Kidney (tissue), 14 donors: ENCODE data around the gene COL17A1. TPM values are rescaled to one million over a fixed set of nuclear protein-coding genes. Genes with fewer than 3 reads are reported as not detected.

Source experiments
- DNase-seq, 5 donors: peaks; one replicate each; pipeline ENCODE4 v3.0.0-alpha.2; 2013 to 2020
- FAIRE-seq: peaks from 2 replicates; lab custom pipeline; 2012; peaks lifted over from hg19 to GRCh38; lab: Jason Lieb, UNC
- H3K27ac ChIP-seq, 2 donors: one replicate each; pipeline ENCODE4 v1.7.0; 2013; ENCODE audit warnings: low read depth in 2 of 2, low read length in 2 of 2, inconsistent platforms in 1 of 2
- H3K27me3 ChIP-seq: one replicate; pipeline ENCODE4 v1.7.1; 2013; ENCODE audit warnings: low read length, inconsistent platforms; ENCODE audit not compliant: control insufficient read depth, insufficient read depth
- H3K36me3 ChIP-seq, 3 donors: one replicate each; pipeline versions ENCODE4 v1.7.0 to v1.7.1; 2013; ENCODE audit warnings: low read length in 3 of 3, control low read depth in 1 of 3, inconsistent platforms in 1 of 3; ENCODE audit not compliant: insufficient read depth in 3 of 3, control insufficient read depth in 2 of 3
- H3K4me1 ChIP-seq, 3 donors: one replicate each; pipeline versions ENCODE4 v1.7.0 to v1.7.1; 2013; ENCODE audit warnings: low read length in 3 of 3, inconsistent platforms in 1 of 3, low read depth in 1 of 3; ENCODE audit not compliant: control insufficient read depth in 2 of 3, insufficient read depth in 2 of 3
- H3K4me3 ChIP-seq, 3 donors: one replicate each; pipeline versions ENCODE4 v1.7.0 to v1.8.1; 2013; ENCODE audit warnings: low read length in 3 of 3, control low read depth in 1 of 3, inconsistent platforms in 1 of 3
- H3K9ac ChIP-seq, 3 donors: one replicate each; pipeline versions ENCODE4 v1.7.0 to v1.7.1; 2013; ENCODE audit warnings: low read length in 3 of 3, control low read depth in 1 of 3, inconsistent platforms in 1 of 3
- H3K9me3 ChIP-seq, 3 donors: one replicate each; pipeline versions ENCODE4 v1.7.0 to v1.7.1; 2013; ENCODE audit warnings: low read length in 3 of 3, control low read depth in 1 of 3, inconsistent platforms in 1 of 3; ENCODE audit not compliant: control insufficient read depth in 2 of 3, insufficient read depth in 1 of 3
- CTCF ChIP-seq: IDR thresholded peaks from 3 replicates; pipeline ENCODE4 v1.5.1; 2012; ENCODE audit warnings: mild to moderate bottlenecking, moderate library complexity, borderline replicate concordance; ENCODE audit not compliant: insufficient read depth; ENCODE audit errors: extremely low read depth
- intact Hi-C: fragments of 100-400 bp; cut with DNase I; formaldehyde crosslinking; loops from one replicate; pipeline ENCODE4 v1.11.1; 2022
- polyA plus RNA-seq: library from polyadenylated mRNA; stranded (reverse); fragments of 350-450 nt; fragmentation: Illumina TruSeq; extraction: RNeasy Lipid Tissue Mini Kit (QIAGEN cat#74804); gene quantifications from one replicate; pipeline ENCODE4 v1.2.3, GENCODE V29; 2014; ENCODE audit warnings: low read depth, low replicate concordance; ENCODE audit not compliant: insufficient read depth
- total RNA-seq: library from RNA; stranded (reverse); fragmentation: NEBNext Ultra II Directional; extraction: Animal tissue kit (Norgen Biotek cat#: 25700); gene quantifications from one replicate; pipeline ENCODE4 v1.2.1, GENCODE V29; 2021
- donor health status: control.
- donor health status: control.
- donor health status: control.
- donor health status: control.
- donor health status: control.
- donor health status: DM: yes; HTN: yes; CAD: no.
- donor health status: Normal renal cell carcinoma (clear cell type).

Gene COL17A1
- total and polyA plus RNA-seq, 2 donors from 2014 or later, result 0.58 to 10.8 TPM

DNA sequence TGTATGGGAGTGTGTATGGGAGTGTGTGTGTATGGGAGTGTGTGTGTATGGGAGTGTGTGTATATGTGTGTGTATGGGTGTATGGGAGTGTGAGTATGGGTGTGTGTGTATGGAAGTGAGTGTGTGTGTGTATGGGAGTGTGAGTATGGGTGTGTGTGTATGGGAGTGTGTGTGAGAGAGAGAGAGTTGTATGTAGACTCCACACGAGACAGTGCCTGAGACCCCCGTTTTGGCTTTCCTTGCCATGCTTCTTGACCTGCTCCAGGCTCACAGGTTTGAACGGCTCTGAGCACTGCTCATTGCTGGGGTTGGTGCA, 49.7 kb downstream of the COL17A1 start:
- H3K4me3 ChIP-seq, result peak overlapping the region in 1 of 3 donors; percentile 23
- H3K27ac ChIP-seq, result no peak overlapping the region
- H3K4me1 ChIP-seq, result no peaks in the 10 kb centered on the region
- no peak overlapping the region for H3K9ac ChIP-seq
- intact Hi-C loops, result no loop called here
- DNase-seq (no peak), FAIRE-seq (no peak)
- no peaks in the 10 kb centered on the region for H3K36me3 ChIP-seq
- no peaks in the 10 kb centered on the region for H3K27me3 ChIP-seq
- no peak for TF ChIP-seq CTCF
- H3K9me3 ChIP-seq, result no peaks in the 10 kb centered on the region

DNA sequence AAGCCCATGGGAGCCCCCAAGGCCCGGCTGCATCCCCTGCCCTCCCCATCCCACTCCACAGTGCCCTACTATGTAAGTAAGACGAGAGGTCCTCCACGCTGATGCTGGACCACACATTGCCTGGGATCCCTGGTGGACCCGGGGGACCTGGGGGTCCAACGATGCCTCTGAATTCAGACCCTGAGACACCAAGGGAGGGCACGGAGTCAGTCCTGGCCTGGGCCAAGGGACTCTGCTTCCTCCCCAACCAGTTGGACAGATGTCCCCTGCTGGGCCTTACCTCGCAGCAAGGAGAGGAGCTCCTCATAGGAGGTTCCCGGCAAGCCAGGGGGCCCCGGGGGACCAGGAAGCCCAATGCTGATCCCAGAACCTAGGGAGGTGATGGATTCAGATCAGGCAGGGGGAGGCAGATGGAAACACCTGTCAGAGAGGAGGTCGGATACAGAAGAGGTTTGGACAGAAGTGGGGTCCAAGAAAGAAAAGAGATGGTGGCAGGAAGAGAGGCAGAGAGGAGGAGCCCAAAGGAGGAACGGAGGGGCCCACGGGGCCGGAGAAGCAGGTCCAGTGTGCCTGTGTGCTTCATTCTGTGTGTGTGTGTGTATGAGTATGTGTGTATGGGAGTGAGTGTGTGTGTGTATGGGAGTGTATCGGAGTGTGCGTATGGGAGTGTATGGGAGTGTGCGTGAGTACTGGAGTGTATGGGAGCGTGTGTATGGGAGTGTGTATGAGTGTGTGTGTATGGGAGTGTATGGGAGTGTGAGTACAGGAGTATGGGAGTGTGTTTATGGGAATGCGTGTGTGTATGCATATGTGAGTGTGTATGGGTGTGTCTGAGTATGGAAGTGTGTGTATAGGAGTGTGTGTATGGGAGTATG, 50.2 kb downstream of the COL17A1 start:
- H3K27me3 ChIP-seq, result no peaks in the 10 kb centered on the region
- TF ChIP-seq CTCF, result no peak
- no peak overlapping the region for H3K27ac ChIP-seq
- H3K9ac ChIP-seq, result no peak overlapping the region
- H3K9me3 ChIP-seq, result no peaks in the 10 kb centered on the region
- H3K4me1 ChIP-seq, result no peaks in the 10 kb centered on the region
- H3K4me3 ChIP-seq, result no peak overlapping the region
- intact Hi-C loops, result no loop called here
- no peak for DNase-seq
- no peaks in the 10 kb centered on the region for H3K36me3 ChIP-seq
- no peak for FAIRE-seq

DNA sequence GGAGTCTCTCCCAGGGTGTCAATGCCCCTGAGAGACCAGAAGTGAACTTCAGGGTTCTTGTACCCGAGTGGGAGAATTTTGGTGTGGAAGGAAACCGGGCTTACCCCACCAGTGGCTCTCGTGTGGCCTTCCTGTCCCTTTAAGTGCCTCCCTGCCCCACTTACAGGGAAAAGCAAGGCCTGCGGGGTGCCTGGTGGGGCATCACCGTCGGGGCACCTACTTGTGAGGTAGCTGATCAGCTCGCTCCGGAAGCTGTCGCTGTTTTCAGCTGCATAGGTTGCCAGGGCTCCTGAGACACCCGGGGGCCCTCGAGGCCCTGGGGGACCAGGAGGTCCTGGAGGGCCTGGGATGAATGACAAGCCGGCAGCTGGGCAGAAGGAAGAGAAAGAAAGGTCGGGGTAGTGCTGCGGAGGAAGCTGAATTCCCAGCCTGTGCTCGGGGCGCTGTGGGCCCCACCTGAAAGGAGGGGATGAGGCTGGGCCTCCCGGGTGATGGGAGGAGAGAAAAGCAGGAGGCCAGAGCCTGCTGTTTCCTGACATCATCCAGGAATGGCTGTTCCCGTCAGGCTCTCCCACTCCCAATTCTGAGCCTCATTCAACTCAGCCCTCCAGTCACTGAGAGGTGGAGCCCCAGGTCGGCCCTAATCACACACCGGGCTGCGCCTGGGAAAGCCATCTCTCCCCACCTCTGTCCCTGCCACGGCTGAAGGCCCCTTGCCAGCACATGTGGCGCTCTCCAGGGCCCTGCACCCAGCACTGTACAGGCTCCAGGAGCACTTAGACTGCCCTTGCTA, 51.1 kb downstream of the COL17A1 start:
- Histone ChIP-seq H3K36me3 (no peaks in the 10 kb centered on the region), H3K4me1 (no peaks in the 10 kb centered on the region), H3K27me3 (no peaks in the 10 kb centered on the region), H3K4me3 (no peak overlapping the region), H3K27ac (no peak overlapping the region), H3K9ac (no peak overlapping the region), H3K9me3 (no peaks in the 10 kb centered on the region)
- no peak for FAIRE-seq
- DNase-seq, result no peak
- no peak for TF ChIP-seq CTCF
- intact Hi-C loops, result no loop called here
